Activated gamma-delta T cell treated with Interleukin-2 at 50 U/mL for 16 hours (primary cell): ENCODE measurements around the gene CACNA2D3.

Experiments used
- DNase-seq: peaks from one replicate; pipeline ENCODE4 v3.0.0-alpha.2; 2020

Gene CACNA2D3

GRCh38 chr3:54541369-54541768 lies 419.0 kb downstream of the CACNA2D3 start:
- no peak for DNase-seq

DNA sequence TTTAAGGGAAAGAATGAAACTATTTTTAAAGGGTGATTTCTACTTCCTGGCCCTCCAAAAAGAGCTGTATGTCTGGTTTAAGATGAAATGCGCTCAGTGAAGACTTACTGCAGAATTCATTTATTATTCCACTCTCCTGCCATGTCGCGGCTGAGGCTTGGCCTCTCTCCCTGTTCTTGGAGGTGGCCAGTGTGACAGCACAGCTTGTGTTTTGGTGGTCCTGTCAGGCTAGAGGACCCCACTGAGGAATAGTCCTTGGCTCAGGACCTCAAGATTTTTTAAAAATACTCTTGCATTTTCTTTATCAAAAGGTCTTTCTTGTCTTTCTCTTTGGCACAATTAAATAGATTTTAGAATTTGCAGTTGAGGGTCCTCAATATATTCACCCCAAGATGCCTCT lies 421.1 kb downstream of the CACNA2D3 start:
- DNase-seq, result no peak

GRCh38 chr3:54547051-54547450 lies 424.7 kb downstream of the CACNA2D3 start:
- DNase-seq, result no peak

GRCh38 chr3:54547846-54548245 lies 425.5 kb downstream of the CACNA2D3 start:
- DNase-seq, result no peak

DNA sequence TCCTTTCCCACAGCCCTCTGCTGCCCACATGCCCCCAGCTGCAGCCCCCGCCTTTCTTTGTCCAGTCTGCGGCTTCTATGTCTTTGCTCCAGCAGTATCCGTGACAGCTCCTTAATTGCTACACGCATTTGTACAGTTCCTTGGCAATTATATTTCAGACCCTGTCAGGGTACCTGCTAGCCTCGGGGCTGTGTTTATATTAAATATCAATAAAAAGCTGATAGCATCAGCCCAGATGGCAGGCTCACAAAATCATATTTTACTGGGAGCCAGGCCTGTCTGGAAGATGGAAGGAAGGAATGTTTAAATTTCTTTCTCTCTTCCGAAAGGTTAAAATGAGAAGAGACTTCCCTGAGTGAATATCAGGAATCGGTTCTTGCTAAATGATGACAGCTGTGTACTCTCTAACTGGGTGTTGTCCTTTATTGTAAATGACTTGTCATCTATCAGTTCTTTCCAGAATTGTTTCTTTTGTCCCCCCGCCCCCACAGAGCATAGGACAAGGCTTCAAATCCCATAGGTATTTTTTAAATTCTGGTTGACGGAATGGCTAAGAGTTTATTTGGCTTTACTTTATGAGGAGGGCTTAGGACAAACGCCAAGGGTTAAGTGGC lies 427.4 kb downstream of the CACNA2D3 start:
- DNase-seq, result no peak

DNA sequence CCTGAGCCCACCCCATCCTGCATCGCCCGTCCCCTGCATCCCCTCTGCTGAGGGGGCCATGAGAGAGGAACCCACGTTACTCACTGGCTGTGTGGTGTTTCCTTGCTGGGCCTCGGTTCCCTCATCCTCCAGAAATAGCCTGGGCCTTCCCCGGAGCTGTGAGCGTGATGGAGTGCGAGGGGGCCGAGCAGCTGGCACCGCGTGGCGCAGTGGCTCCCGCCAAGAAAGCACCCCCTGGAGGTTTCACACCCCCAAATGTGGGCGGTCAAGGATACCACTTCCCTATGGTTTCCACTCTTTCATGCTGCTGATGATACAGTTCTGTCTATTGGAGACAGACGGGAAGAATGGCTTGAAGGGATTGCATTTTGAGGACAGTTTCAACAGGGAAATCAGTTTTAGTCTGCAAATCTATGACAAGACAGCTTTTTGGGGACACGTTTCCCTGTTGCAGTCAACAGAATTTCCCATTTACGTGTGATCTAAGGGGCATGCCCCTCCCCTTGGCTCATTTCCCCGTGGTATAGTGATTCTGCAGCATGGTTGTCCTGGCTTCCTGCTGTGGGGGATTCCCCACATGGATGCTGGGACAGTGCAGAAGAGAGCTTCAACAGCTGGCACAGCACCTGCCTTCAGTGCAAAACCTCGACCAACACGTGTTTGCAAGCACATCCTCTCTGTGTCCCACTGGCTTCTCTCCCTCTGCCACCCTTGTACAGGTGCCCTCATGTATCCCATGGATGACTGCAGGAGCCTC lies 428.0 kb downstream of the CACNA2D3 start:
- DNase-seq, result no peak

DNA sequence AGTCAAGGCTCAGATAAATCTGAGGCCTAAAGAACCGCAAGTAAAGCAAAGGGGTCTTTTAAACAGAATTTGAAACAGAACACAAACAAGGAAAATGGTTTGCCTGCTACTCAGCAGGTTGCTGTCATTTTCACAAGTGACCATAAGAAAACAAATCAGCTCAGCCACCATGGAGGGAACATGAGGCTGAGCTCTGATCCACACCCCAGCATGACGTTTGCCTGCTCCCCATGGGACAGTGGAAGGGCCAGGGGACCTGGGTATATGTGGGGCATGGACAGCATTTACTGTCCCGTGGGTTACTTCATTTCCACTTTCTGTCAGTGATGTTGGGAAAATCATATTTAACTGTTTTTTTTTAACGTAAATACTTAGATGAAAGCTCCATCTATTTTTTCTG lies 434.3 kb downstream of the CACNA2D3 start:
- DNase-seq, result no peak

DNA sequence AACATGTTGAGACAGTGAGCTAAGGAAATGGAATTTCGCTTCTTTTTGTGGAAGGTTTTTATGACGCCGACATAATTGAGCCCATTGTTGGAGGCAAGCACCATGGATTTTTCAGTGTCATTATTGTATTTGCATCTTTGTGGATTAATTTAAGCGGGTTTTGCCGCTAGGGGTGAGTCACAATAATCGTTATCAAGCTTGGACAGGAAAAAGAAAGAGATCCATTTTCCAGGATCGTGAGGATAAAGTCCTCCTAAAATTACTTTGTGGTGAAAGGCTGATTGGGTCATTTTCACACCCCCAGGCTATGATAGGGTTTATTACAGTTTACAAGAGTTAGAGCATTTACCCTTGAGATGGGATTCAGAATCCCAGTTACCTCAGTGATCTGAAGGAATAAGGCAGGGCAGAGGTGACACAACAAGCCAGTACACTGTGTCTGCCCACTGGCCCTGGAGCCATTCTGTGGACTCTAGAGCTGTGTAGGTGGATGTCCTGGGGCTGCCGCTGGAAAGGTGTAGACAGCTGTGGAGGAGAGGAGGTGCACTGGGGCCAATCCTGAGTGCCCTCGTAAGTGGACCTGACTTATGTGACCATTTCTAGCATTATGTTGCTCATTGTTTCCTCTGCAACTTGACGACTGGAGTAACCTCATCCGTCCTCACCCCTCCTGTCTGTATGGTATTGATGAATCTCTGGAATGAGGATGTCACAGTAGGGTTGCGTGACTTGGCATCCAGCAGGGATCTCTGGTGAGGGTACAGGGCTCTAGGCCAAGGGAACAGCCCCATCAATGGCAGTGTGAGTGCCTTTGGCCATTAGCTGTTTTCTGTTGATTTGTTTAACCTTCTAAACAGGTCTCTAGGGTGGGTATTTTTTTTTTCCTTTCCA lies 435.4 kb downstream of the CACNA2D3 start:
- DNase-seq, result no peak

DNA sequence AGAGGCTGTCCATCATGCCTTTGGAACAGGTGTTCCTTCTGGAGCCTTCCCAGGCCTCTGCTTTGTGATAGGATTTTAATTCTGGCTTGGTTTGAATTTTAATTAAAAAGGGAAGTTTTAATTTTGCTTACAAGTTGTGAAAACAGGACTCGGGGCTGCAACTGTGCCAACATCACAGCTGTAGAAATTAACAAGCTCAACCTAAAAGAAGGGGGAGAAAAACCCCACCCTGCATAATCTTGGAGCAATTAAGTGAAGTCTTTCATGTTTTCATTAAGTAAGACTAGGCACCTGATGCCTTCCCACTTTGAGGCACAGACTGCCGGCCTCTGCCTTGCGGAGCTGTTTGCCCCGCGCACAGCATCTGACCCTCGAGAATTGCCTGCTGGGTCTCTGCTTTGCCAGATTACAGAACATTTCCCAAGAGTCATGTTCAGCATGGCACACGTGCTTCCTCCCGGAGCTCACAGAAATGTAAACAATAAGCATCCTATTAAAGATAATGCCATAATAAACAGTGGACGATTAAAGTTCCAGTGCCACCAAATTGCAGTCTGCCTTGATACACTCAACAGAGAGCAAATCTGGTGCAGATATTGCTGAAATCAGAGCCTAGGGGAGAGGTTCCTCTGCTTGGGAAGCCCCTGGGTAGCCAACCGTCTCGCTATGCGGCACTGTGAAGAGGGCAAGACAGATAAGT lies 441.3 kb downstream of the CACNA2D3 start:
- no peak for DNase-seq

DNA sequence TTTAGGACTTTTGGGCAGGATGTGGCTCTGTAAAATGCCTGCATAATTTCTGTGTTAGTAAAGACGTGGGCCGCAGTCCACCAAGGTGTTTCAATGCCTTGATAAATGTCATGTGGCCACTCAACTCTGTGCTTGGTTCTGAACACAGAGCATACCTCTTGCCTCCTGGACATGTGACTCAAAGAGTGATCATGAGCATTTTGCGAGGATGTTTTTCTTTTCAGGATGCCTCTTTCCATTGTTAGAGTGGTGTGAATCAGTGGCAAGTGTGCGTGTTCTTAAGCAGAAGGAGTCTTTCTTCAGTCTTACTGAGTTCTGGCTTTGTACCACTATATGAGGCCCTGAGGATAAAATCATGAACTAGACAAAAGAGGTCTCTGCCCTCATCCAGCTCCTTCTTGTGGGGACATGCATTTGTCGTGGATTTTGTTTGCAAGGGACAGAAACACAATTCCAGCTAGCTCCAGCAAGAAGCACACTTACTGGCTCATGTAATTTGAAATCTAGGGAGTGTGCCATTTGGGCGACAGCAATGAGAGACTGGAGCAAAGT lies 442.1 kb downstream of the CACNA2D3 start:
- DNase-seq, result no peak

DNA sequence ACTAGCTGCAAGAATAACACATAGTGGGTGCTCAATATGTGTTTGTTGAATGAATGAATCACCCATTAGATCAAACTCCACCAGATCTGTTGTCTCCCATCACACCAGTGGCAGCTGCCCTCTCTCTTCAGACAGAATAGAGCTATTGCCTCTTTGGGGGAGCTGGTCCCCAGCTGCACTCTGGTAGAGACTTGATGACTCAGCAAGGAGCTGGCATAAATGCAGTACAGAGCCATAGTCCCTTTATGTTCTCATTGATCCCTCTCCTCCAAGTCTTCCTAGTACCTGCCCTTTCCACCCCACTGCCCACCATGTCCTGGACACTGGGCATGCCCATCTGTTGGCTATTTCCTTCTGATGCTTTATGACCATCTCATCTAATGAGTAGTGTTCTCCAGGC lies 443.6 kb downstream of the CACNA2D3 start:
- no peak for DNase-seq

DNA sequence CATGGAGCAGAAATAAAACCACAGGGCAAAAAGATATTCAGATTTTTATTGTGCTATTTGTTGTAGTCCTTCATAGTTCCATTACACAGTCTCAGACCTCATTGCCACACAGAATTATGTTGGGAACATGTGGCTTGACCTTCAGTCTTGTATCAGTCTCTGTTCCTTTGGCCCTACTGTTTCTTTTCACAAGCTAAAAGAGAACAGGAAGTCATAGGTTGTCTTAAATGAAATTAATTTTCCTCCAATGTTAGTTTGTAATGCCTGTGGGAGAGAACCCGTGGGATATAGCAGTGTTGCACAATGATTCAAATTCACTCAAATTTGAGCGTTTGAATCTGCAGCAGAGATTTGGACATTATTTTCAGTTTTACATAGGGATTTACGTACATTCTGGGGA lies 445.6 kb downstream of the CACNA2D3 start:
- DNase-seq, result no peak

DNA sequence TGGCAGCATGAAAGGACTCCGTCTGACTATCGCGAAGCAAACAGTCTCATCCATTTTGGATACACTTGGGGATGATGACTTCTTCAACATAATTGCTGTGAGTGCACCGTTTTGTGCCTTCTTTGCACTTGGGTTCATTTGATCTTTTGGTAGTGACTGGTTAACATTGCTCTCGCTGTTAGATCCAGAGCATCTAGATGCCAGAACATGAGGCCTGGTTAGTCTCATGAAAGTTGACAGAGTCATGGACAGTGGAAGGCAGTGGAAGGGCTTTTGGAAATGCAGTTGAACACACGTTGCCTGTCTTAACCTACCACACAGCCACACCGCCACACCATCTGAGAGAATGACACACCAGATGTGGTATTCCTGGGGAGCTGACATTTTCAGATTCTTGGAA lies 447.7 kb downstream of the CACNA2D3 start:
- DNase-seq, result no peak

- DNase-seq, result no peak
Observed at GRCh38 chr3:54572197-54572895, 450.0 kb downstream of the CACNA2D3 start.

- no peak for DNase-seq
Observed at GRCh38 chr3:54573858-54574257, 451.5 kb downstream of the CACNA2D3 start.

- DNase-seq, result no peak
Observed at GRCh38 chr3:54574906-54575617, 452.7 kb downstream of the CACNA2D3 start.

GRCh38 chr3:54575618-54575960 lies 453.2 kb downstream of the CACNA2D3 start:
- DNase-seq, result no peak

GRCh38 chr3:54577313-54577712 lies 455.0 kb downstream of the CACNA2D3 start:
- no peak for DNase-seq

- no peak for DNase-seq
Observed at GRCh38 chr3:54578417-54578816, 456.1 kb downstream of the CACNA2D3 start.

- no peak for DNase-seq
Observed at GRCh38 chr3:54580453-54580852, 458.1 kb downstream of the CACNA2D3 start.

DNA sequence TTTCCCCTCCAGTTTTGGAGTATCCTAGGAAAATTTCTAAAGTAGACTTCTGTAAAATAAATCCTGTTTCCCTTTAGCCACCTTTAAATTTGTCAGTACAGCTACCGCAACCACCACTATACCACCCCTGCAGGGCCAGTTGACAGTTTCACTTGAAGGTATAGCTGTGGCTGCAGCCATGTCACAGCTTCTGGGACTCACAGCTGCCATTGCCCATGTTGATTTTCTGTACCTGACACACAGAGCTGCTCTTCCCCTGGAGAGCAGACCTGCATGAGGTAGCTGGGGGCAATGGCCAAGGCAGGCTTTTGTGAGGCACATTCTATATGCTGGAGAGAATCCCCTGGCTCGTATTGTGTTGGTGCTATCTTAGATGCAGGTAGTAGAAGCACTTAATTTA lies 460.1 kb downstream of the CACNA2D3 start:
- DNase-seq, result no peak

- no peak for DNase-seq
Observed at GRCh38 chr3:54591157-54591556, 468.8 kb downstream of the CACNA2D3 start.
